Mesothelial cell of epicardium (in vitro differentiated cells): ENCODE results near the gene SPTBN1. TPM values are rescaled to one million over a fixed set of nuclear protein-coding genes. Genes with fewer than 3 reads are reported as not detected.

Experiments used
- DNase-seq, 2 experiments: peaks; one replicate each; pipeline ENCODE4 v3.0.0; 2021; ENCODE audit warnings: low spot score in 2 of 2; ENCODE audit not compliant: unreplicated experiment in 2 of 2
- H3K27ac Mint-ChIP-seq: 2 replicates; pipeline ENCODE4 v1.8.0; 2021; ENCODE audit warnings: mixed read lengths
- H3K27me3 Mint-ChIP-seq: 2 replicates; pipeline ENCODE4 v1.8.0; 2021; ENCODE audit warnings: low read depth, mixed read lengths
- H3K36me3 Mint-ChIP-seq: 2 replicates; pipeline ENCODE4 v1.8.0; 2021; ENCODE audit warnings: mixed read lengths
- H3K4me1 Mint-ChIP-seq: 2 replicates; pipeline ENCODE4 v1.8.0; 2021; ENCODE audit warnings: mixed read lengths
- H3K4me3 Mint-ChIP-seq: 2 replicates; pipeline ENCODE4 v1.8.0; 2021; ENCODE audit warnings: mild to moderate bottlenecking, moderate library complexity, mixed read lengths
- H3K9me3 Mint-ChIP-seq: 2 replicates; pipeline ENCODE4 v1.8.0; 2021; ENCODE audit warnings: mixed read lengths
- total RNA-seq: library from RNA; stranded (reverse); gene quantifications from 3 replicates; pipeline ENCODE4 v1.2.1, GENCODE V29; 2021
- TF ChIP-seq, protein P1 (sequence below): fragments of 200-600 bp; sonication (generic); IDR thresholded peaks from one replicate; pipeline ENCODE4 v1.5.0; 2021; ENCODE audit warnings: antibody characterized with exemption; ENCODE audit not compliant: unreplicated experiment

The SPTBN1 gene
- total RNA-seq, 1 donor from 2014 or later = 281 TPM

DNA sequence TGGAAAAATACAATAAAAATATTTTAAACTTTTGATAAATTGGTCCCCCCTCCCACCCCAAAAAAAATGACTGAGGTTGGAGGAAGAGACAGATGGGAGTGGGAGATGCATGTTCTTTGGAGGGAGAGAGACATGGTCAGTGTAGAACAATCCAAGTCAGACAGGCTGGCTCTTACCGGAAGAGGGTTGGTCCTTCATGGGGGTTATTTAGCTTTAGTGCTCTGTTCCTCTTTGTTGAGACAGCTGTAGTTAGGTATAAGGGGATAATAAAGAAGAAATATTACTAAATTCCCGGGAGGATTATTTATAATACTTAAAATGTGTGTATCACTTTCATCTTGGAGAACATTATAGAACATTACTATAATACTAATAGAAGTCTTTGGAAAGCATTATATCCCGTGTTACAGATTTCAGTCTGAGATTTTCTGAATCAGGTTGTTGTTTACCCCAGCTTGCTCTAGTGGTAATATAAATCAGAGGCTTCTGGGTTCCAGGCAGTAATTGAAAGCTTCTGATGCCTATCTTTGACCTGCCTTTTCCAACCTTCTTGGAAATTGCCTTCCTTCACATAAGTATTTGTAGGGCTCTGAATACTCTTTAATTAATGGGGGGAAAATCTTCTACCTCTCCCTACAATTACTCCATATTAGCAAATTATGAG lies 87.7 kb downstream of the SPTBN1 start:
- H3K36me3 Mint-ChIP-seq = no peaks in the 10 kb centered on the region
- TF ChIP-seq, protein P1, sequence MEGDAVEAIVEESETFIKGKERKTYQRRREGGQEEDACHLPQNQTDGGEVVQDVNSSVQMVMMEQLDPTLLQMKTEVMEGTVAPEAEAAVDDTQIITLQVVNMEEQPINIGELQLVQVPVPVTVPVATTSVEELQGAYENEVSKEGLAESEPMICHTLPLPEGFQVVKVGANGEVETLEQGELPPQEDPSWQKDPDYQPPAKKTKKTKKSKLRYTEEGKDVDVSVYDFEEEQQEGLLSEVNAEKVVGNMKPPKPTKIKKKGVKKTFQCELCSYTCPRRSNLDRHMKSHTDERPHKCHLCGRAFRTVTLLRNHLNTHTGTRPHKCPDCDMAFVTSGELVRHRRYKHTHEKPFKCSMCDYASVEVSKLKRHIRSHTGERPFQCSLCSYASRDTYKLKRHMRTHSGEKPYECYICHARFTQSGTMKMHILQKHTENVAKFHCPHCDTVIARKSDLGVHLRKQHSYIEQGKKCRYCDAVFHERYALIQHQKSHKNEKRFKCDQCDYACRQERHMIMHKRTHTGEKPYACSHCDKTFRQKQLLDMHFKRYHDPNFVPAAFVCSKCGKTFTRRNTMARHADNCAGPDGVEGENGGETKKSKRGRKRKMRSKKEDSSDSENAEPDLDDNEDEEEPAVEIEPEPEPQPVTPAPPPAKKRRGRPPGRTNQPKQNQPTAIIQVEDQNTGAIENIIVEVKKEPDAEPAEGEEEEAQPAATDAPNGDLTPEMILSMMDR = no peak
- peak overlapping the region; percentile 94 for H3K27ac Mint-ChIP-seq
- no peaks in the 10 kb centered on the region for H3K27me3 Mint-ChIP-seq
- no peaks in the 10 kb centered on the region for H3K9me3 Mint-ChIP-seq
- peaks cover 36% of the 10 kb centered on the region for H3K4me1 Mint-ChIP-seq
- H3K4me3 Mint-ChIP-seq = no peak overlapping the region
- DNase-seq = no peak

DNA sequence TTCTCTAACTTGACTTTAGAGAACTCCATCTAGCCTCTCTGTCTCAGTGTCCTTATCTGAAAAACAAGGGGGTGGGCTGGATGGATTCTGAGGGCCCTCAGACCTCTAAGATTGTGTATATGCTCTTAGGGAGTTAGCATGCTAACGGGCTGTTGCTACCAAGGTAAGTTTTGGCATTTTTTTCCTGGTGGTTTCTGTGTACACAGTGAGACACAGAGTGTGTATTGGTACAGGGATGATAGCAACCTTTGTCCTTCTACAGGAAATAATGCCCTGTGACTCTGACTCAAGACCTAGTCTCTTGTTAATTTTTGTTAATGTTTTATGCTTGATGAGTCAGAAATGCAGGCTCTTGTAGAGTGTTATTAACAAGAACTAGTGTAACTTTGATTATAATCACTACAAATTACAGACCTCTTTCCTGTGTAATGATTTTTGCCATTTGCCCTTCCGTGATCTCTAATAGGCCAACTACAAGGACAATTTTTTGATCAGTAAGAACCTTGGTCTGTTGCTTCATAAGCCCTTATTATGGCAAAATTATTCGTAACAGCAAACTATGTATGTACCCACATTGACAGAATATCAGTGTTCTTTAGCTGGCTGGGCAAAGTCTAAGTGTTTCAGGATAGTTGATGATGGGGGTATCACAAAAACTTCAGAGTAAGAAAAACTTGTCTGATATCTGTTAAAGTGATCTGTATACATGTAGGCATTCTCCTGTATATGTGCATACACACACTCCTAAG lies 89.7 kb downstream of the SPTBN1 start:
- H3K4me3 Mint-ChIP-seq = no peak overlapping the region
- TF ChIP-seq, protein P1 = no peak
- H3K36me3 Mint-ChIP-seq = no peaks in the 10 kb centered on the region
- H3K9me3 Mint-ChIP-seq = no peaks in the 10 kb centered on the region
- no peaks in the 10 kb centered on the region for H3K27me3 Mint-ChIP-seq
- no peak for DNase-seq
- peaks cover 49% of the 10 kb centered on the region for H3K4me1 Mint-ChIP-seq
- peak overlapping the region; percentile 62 for H3K27ac Mint-ChIP-seq

DNA sequence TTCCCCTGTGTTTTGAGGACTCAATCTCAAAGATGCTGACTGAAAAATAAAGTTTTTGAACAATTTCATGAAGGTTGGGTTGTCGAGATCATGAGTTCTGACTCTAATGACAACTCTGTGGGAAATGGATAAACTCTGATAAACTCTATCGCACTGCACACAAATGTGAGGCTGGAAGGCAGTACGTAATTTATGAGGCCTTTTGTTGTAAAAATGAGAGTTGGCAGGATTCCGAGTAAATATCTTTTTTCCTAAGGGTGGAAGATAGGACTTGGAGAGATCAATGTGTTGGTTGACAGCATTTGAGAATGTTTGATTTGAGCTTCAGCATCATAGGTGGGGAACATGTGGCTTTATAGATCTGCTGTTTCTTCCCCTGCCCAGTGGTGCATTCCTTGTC lies 90.4 kb downstream of the SPTBN1 start:
- Mint-ChIP-seq H3K9me3 (no peaks in the 10 kb centered on the region), H3K36me3 (no peaks in the 10 kb centered on the region), H3K27ac (peak overlapping the region; percentile 62), H3K27me3 (no peaks in the 10 kb centered on the region), H3K4me1 (peaks cover 55% of the 10 kb centered on the region), H3K4me3 (no peak overlapping the region)
- DNase-seq = no peak
- TF ChIP-seq, protein P1 = no peak

DNA sequence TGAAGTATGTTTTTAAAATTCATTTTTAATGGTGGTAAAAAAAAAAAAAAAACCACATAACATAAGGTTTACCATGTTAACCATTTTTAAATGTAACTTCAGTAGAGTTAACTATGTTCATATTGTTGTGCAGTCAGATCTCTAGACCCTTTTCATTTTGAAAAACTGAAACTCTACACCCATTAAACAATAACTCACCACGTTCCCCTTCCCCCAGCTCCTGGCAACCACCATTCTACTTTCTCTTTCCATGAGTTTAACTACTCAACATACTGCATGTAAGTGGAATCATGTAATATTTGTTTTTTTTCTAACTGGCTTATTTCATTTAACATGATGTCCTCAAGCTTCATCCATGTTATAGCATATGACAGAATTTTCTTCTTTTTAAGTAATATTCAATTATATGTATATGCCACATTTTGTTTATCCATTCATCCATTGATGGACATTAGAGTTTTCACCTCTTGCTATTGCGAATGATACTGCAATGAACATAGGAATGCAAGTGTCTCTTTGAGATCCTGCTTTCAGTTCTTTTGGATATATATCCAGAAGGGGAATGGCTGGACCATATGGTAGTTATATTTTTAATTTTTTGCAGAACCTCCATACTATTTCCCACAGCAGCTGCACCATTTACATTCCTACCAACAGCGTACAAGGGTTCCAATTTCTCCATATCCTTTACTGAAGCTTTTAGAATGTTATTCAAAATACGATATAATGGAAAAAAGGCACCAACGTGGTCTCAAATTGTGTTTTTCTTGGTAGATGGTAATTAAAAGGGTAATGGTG lies 91.0 kb downstream of the SPTBN1 start:
- DNase-seq = no peak
- Mint-ChIP-seq H3K4me1 (peaks cover 58% of the 10 kb centered on the region), H3K27ac (peak overlapping the region; percentile 62), H3K27me3 (no peaks in the 10 kb centered on the region), H3K4me3 (no peak overlapping the region), H3K9me3 (no peaks in the 10 kb centered on the region), H3K36me3 (no peaks in the 10 kb centered on the region)
- TF ChIP-seq, protein P1 = no peak

DNA sequence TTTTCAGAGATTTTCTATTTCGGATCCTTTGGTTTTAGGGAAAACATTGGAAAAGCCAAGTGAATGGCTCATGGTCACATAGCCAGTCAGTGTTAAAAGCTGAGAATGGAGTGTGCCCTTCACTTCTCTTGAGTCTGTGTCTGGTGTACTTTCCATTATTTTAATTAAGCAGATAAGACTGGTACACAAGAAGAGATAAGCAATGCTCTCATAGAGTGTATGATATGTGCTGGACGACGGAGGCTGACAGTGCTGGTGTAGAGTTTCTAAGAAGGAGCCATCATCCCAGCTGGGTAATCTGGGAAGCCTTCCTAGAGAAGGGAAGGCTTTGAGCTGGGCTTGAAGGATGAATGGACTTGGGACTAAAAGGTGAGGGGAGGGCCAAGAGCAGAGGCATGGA lies 93.3 kb downstream of the SPTBN1 start:
- Mint-ChIP-seq H3K27ac (peak overlapping the region; percentile 59), H3K9me3 (no peaks in the 10 kb centered on the region), H3K4me3 (no peak overlapping the region), H3K4me1 (peaks cover 52% of the 10 kb centered on the region), H3K27me3 (no peaks in the 10 kb centered on the region), H3K36me3 (no peaks in the 10 kb centered on the region)
- DNase-seq = no peak
- TF ChIP-seq, protein P1 = no peak
